ENCODE measurements around the gene IFIH1.

DNA sequence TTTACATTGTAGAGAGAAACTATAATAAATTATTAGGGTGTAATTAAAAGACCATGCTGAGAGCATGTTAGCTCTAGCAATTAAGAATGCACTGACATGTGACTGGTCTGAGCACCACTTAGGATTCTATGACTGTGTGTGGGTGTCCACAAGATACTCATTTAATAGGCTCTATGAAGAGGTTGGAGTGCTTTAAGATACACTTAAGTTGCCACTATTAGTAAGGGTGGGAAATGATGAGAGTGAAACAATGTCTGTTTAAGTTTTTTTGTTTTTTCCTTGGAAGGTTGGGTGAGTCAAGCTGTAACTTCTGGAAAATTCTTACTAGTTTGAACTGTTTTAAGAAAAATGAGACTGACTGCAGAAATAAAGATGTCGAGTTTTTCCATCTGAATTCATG lies 73.4 kb downstream of the IFIH1 start:
- TF ChIP-seq RAD21 (IDR thresholded peaks at IDR 0.05 in 1 of 2, conservative IDR thresholded peaks at IDR 0.05 in 1 of 2; ENCODE audit: low read depth in 2 of 2, low read length in 2 of 2) (no peak), EP300 (IDR thresholded peaks at IDR 0.05; ENCODE audit: borderline replicate concordance in 1 of 2, low read depth in 2 of 2, low read length in 2 of 2) (no peak), EGR1 (IDR thresholded peaks at IDR 0.05; ENCODE audit: borderline replicate concordance, low read depth, low read length) (no peak), CHD1 (IDR thresholded peaks at IDR 0.05; ENCODE audit: low read depth, low read length) (no peak), GABPA (IDR thresholded peaks at IDR 0.05; ENCODE audit: borderline replicate concordance, insufficient read depth, low read length) (no peak), ASH2L (IDR thresholded peaks at IDR 0.05; ENCODE audit: low read length) (no peak), POLR2A (IDR thresholded peaks at IDR 0.05; ENCODE audit: control extremely low read depth in 1 of 2, low read depth in 2 of 2, low read length in 2 of 2) (no peak), SP1 (IDR thresholded peaks at IDR 0.05; ENCODE audit: low read depth, low read length) (no peak), POLR2AphosphoS5 (IDR thresholded peaks at IDR 0.05; ENCODE audit: low read depth, low read length) (no peak), CHD2 (IDR thresholded peaks at IDR 0.05; ENCODE audit: low read length) (no peak), TCF12 (IDR thresholded peaks at IDR 0.05; ENCODE audit: low read depth, low read length) (no peak)
- TF ChIP-seq, protein P1, sequence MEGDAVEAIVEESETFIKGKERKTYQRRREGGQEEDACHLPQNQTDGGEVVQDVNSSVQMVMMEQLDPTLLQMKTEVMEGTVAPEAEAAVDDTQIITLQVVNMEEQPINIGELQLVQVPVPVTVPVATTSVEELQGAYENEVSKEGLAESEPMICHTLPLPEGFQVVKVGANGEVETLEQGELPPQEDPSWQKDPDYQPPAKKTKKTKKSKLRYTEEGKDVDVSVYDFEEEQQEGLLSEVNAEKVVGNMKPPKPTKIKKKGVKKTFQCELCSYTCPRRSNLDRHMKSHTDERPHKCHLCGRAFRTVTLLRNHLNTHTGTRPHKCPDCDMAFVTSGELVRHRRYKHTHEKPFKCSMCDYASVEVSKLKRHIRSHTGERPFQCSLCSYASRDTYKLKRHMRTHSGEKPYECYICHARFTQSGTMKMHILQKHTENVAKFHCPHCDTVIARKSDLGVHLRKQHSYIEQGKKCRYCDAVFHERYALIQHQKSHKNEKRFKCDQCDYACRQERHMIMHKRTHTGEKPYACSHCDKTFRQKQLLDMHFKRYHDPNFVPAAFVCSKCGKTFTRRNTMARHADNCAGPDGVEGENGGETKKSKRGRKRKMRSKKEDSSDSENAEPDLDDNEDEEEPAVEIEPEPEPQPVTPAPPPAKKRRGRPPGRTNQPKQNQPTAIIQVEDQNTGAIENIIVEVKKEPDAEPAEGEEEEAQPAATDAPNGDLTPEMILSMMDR (IDR thresholded peaks at IDR 0.05; ENCODE audit: control extremely low read depth in 1 of 3, insufficient read depth in 1 of 3, low read depth in 1 of 3, low read length in 3 of 3), result no peak
- TF ChIP-seq, protein P2, sequence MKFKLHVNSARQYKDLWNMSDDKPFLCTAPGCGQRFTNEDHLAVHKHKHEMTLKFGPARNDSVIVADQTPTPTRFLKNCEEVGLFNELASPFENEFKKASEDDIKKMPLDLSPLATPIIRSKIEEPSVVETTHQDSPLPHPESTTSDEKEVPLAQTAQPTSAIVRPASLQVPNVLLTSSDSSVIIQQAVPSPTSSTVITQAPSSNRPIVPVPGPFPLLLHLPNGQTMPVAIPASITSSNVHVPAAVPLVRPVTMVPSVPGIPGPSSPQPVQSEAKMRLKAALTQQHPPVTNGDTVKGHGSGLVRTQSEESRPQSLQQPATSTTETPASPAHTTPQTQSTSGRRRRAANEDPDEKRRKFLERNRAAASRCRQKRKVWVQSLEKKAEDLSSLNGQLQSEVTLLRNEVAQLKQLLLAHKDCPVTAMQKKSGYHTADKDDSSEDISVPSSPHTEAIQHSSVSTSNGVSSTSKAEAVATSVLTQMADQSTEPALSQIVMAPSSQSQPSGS (IDR thresholded peaks at IDR 0.05; ENCODE audit: low read length), result no peak

Data from H1 (cell line).